ENCODE results near the gene ZNF784.
"Not testable (repeated sequence)": the region's sequence is repeated elsewhere in the genome, so short reads cannot be mapped to it uniquely, and the experiment has no call there.

Gene ZNF784

GRCh38 chr19:55580628-55581144, 43.7 kb downstream of the ZNF784 start, which contains the start of gene ZNF579:
Gene ZNF579, minus strand, starts transcription at chr19:55580848. Its CDS starts 1,209 bp downstream, at chr19:55579639.
- peak; percentile 89 for DNase-seq

- no peak for DNase-seq
Observed at GRCh38 chr19:55579766-55580621, 44.4 kb downstream of the ZNF784 start.

GRCh38 chr19:55578761-55579747, 45.3 kb downstream of the ZNF784 start:
- DNase-seq, result no peak

GRCh38 chr19:55578031-55578760, 46.2 kb downstream of the ZNF784 start:
- DNase-seq, result no peak

- DNase-seq, result no peak
Observed at GRCh38 chr19:55576746-55577145, 47.6 kb downstream of the ZNF784 start.

- not testable (repeated sequence) for DNase-seq
Observed at GRCh38 chr19:55573929-55574328, 50.4 kb downstream of the ZNF784 start.
